Endothelial cell of umbilical vein (primary cell): ENCODE measurements around the gene TANGO6. TPM values are rescaled to one million over a fixed set of nuclear protein-coding genes. Genes with fewer than 3 reads are reported as not detected.

Source experiments
- BruUV-seq: library from RNA; stranded (reverse); fragments of 400-500 nt; replicated peaks from 2 replicates; lab custom pipeline; 2021; lab: Mats Ljungman, UMichigan
- CTCF ChIA-PET: fragments of 300-600, 350-600 bp; sonication (Branson Sonifier 250); formaldehyde crosslinking; loops from one replicate; lab custom pipeline; 2021; ENCODE audit warnings: antibody characterized with exemption, inconsistent platforms; lab: Charles Lee
- POLR2A ChIA-PET: fragments of 300-600, 350-600 bp; sonication (Branson Sonifier 250); formaldehyde crosslinking; loops from one replicate; lab custom pipeline; 2021; ENCODE audit warnings: antibody characterized with exemption, inconsistent platforms; lab: Charles Lee
- DNase-seq: peaks from one replicate; pipeline ENCODE4 v3.0.0-alpha.2; 2011; ENCODE audit warnings: low read depth, low spot score
- FAIRE-seq: peaks from 2 replicates; lab custom pipeline; 2011; peaks lifted over from hg19 to GRCh38; lab: Jason Lieb, UNC
- H2AFZ ChIP-seq: 2 replicates; pipeline ENCODE4 v1.6.0; 2012; ENCODE audit warnings: low read depth, low read length, control low read depth, inconsistent platforms
- H3K27ac ChIP-seq: 2 replicates; pipeline ENCODE4 v1.5.1; 2011; ENCODE audit warnings: low read depth, mild to moderate bottlenecking, control low read depth, low read length, moderate library complexity; ENCODE audit not compliant: insufficient read depth
- H3K27me3 ChIP-seq, 2 experiments: 2 replicates each; pipeline versions ENCODE4 v1.6.0 to v1.6.1; 2011; ENCODE audit warnings: low read length in 2 of 2, mixed read lengths in 1 of 2; ENCODE audit not compliant: control insufficient read depth in 2 of 2, insufficient read depth in 2 of 2
- H3K36me3 ChIP-seq, 2 experiments: 2 replicates in 1 of 2; 3 replicates in 1 of 2; pipeline ENCODE4 v1.5.1; 2011; ENCODE audit warnings: low read length in 2 of 2, mild to moderate bottlenecking in 1 of 2, moderate library complexity in 1 of 2; ENCODE audit not compliant: control insufficient read depth in 2 of 2, insufficient read depth in 2 of 2; ENCODE audit errors: extremely low read depth in 1 of 2
- H3K4me1 ChIP-seq: 3 replicates; pipeline ENCODE4 v1.5.1; 2011; ENCODE audit warnings: mild to moderate bottlenecking, low read length; ENCODE audit not compliant: control insufficient read depth, insufficient read depth; ENCODE audit errors: extremely low read depth
- H3K4me2 ChIP-seq: 2 replicates; pipeline ENCODE4 v1.6.1; 2011; ENCODE audit warnings: low read length, control low read depth, mixed read lengths; ENCODE audit not compliant: insufficient read depth
- H3K4me3 ChIP-seq, 3 experiments: fragments of 200-600 bp in 1 of 3; sonication (generic), shearing (Covaris generic) in 1 of 3; replicated peaks in 1 of 3; 2 replicates each; pipeline ENCODE4 v1.5.1; 2011 to 2016; ENCODE audit warnings: control low read depth in 3 of 3, low read length in 3 of 3, mild to moderate bottlenecking in 2 of 3, inconsistent platforms in 1 of 3, low read depth in 1 of 3, moderate library complexity in 1 of 3; ENCODE audit not compliant: insufficient read depth in 1 of 3
- H3K79me2 ChIP-seq: 2 replicates; pipeline ENCODE4 v1.6.0; 2012; ENCODE audit warnings: low read length, inconsistent platforms; ENCODE audit not compliant: control insufficient read depth, insufficient read depth
- H3K9ac ChIP-seq: replicated peaks from 2 replicates; pipeline ENCODE3; 2011; ENCODE audit warnings: low read length, control low read depth; ENCODE audit not compliant: insufficient read depth; ENCODE audit errors: extremely low read depth
- H3K9me1 ChIP-seq: replicated peaks from 3 replicates; pipeline ENCODE4 v1.6.0; 2011; ENCODE audit warnings: mild to moderate bottlenecking, low read length; ENCODE audit not compliant: control insufficient read depth, insufficient read depth; ENCODE audit errors: extremely low read depth
- H3K9me3 ChIP-seq: replicated peaks from 2 replicates; pipeline ENCODE4 v1.5.1; 2012; ENCODE audit warnings: low read length, inconsistent platforms; ENCODE audit not compliant: control insufficient read depth, insufficient read depth
- H4K20me1 ChIP-seq: replicated peaks from 2 replicates; pipeline ENCODE3; 2011; ENCODE audit warnings: mild to moderate bottlenecking, low read length; ENCODE audit not compliant: control insufficient read depth, insufficient read depth; ENCODE audit errors: extremely low read depth
- CTCF ChIP-seq, 2 donors: IDR thresholded peaks; 1 replicate in 1 of 2; 2 replicates in 1 of 2; pipeline ENCODE4 v1.5.1; 2011; ENCODE audit warnings: low read length in 2 of 2, mild to moderate bottlenecking in 2 of 2, moderate library complexity in 2 of 2, control low read depth in 1 of 2, inconsistent platforms in 1 of 2, low read depth in 1 of 2; ENCODE audit not compliant: insufficient read depth in 1 of 2; ENCODE audit errors: extremely low read depth in 1 of 2
- EZH2 ChIP-seq: IDR thresholded peaks from 2 replicates; pipeline ENCODE4 v1.6.1; 2012; ENCODE audit warnings: borderline replicate concordance, low read depth, mild to moderate bottlenecking, moderate library complexity, low read length, inconsistent platforms; ENCODE audit not compliant: severe bottlenecking
- FOS ChIP-seq: IDR thresholded peaks from 2 replicates; pipeline ENCODE4 v1.6.1; 2011; ENCODE audit warnings: mild to moderate bottlenecking, low read length, moderate library complexity, borderline replicate concordance; ENCODE audit not compliant: insufficient read depth
- GATA2 ChIP-seq: IDR thresholded peaks from 2 replicates; pipeline ENCODE4 v1.7.0; 2011; ENCODE audit warnings: low read depth, mild to moderate bottlenecking, moderate library complexity, mixed read lengths, low read length; ENCODE audit not compliant: insufficient read length, insufficient read depth
- JUN ChIP-seq: IDR thresholded peaks from 2 replicates; pipeline ENCODE4 v1.6.1; 2011; ENCODE audit warnings: borderline replicate concordance, low read depth; ENCODE audit not compliant: insufficient read length, insufficient read depth
- MAX ChIP-seq: IDR thresholded peaks from 2 replicates; pipeline ENCODE4 v1.6.1; 2011; ENCODE audit not compliant: insufficient read depth, insufficient read length
- MYC ChIP-seq: IDR thresholded peaks from one replicate; pipeline ENCODE4 v1.6.1; 2011; ENCODE audit warnings: mild to moderate bottlenecking, low read depth, low read length
- POLR2A ChIP-seq: IDR thresholded peaks from 2 replicates; pipeline ENCODE4 v1.6.1; 2012; ENCODE audit warnings: low read depth, mild to moderate bottlenecking, control low read depth, low read length
- POLR2AphosphoS5 ChIP-seq: IDR thresholded peaks from 2 replicates; pipeline ENCODE4 v1.6.1; 2012; ENCODE audit warnings: low read depth, mild to moderate bottlenecking, control low read depth, low read length, moderate library complexity; ENCODE audit not compliant: insufficient read depth
- dilution Hi-C: fragments of 300-500 bp; cut with MboI; formaldehyde crosslinking; loops from one replicate; pipeline ENCODE4 v1.15.0; 2019; ENCODE audit warnings: low sequenced_read_pairs; ENCODE audit not compliant: extremely low pct_ligation_motif_present
- intact Hi-C: fragments of 100-400 bp; cut with micrococcal nuclease; formaldehyde crosslinking; loops from one replicate; pipeline ENCODE4 v1.10.0; 2022
- polyA plus RNA-seq, 4 experiments: library from polyadenylated mRNA; depleted of rRNA in 3 of 4; stranded (reverse) in 3 of 4; unstranded in 1 of 4; fragments of >200 nt; gene quantifications; 2 replicates each; pipeline versions ENCODE4 v1.2.1 to v1.2.3, GENCODE V29; 2011 to 2012; ENCODE audit warnings: missing spikeins in 1 of 4
- total RNA-seq: library from RNA; stranded (reverse); gene quantifications from 2 replicates; pipeline ENCODE4 v1.2.3, GENCODE V29; 2021

Gene TANGO6
- total and polyA plus RNA-seq, 2 donors (not counting 3 experiments of a cell fraction or from before 2014, with no cell fraction given): 6.7 to 21.2 TPM

- no peaks in the 10 kb centered on the region for H3K9me1 ChIP-seq
- H3K9me3 ChIP-seq: no peaks in the 10 kb centered on the region
- intact Hi-C loops (no loop called here), dilution Hi-C loops (no loop called here)
- no peaks in the 10 kb centered on the region for H3K4me1 ChIP-seq
- ChIA-PET CTCF (interaction anchor here (0.6 to 1.4 kb wide), 2 partner anchors 69 to 186 kb away, joined by 3 to 4 read pairs; no protein-coding TSS in a partner anchor), POLR2A (no interaction called here)
- H3K4me2 ChIP-seq: no peak overlapping the region
- no TSS peak for BruUV-seq
- H3K27me3 ChIP-seq: no peaks in the 10 kb centered on the region
- H3K4me3 ChIP-seq: no peak overlapping the region
- H3K79me2 ChIP-seq: no peaks in the 10 kb centered on the region
- H3K36me3 ChIP-seq: no peaks in the 10 kb centered on the region
- H3K9ac ChIP-seq: no peak overlapping the region
- no peak for TF ChIP-seq JUN
- no peak for TF ChIP-seq MYC
- no peak for TF ChIP-seq POLR2A
- no peak for TF ChIP-seq CTCF (IDR thresholded peaks at IDR 0.05; ENCODE audit: extremely low read depth in 1 of 2, insufficient read depth in 1 of 2, low read depth in 1 of 2, low read length in 2 of 2)
- no peak for TF ChIP-seq FOS
- TF ChIP-seq MAX: no peak
- no peak for TF ChIP-seq EZH2
- no peak for TF ChIP-seq POLR2AphosphoS5
- no peak for TF ChIP-seq GATA2
- no peak overlapping the region for H2AFZ ChIP-seq
- DNase-seq (no peak), FAIRE-seq (no peak)
- H3K27ac ChIP-seq: no peak overlapping the region
- H4K20me1 ChIP-seq: no peaks in the 10 kb centered on the region
These were observed 190.0 kb downstream of the TANGO6 start for GRCh38 chr16:69033151-69033949.
